Kidney capillary endothelial cell (primary cell): ENCODE results near the gene LY6G6C.

Experiments
- DNase-seq: peaks from one replicate; pipeline ENCODE4 v3.0.0-alpha.2; 2018; ENCODE audit warnings: low spot score

LY6G6C gene

DNA sequence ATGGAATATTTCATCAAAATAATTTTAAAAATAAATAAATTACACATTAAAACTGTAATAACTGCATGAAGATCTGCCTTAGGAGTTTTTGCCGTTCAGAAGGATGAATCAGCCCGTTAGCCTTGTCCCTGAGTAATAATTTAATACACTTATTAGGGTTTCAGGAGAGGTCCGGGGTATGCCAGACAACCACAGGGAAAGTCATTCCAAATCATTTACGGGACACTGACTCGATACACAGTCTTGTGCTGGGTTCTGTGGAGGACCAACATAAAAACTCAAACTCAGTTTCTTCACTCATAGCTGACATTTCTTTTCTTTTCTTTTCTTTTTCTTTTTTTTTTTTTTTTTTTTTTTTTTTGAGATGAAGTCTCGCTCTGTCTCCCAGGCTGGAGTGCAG lies 15.6 kb downstream of the LY6G6C start:
- DNase-seq = no peak

DNA sequence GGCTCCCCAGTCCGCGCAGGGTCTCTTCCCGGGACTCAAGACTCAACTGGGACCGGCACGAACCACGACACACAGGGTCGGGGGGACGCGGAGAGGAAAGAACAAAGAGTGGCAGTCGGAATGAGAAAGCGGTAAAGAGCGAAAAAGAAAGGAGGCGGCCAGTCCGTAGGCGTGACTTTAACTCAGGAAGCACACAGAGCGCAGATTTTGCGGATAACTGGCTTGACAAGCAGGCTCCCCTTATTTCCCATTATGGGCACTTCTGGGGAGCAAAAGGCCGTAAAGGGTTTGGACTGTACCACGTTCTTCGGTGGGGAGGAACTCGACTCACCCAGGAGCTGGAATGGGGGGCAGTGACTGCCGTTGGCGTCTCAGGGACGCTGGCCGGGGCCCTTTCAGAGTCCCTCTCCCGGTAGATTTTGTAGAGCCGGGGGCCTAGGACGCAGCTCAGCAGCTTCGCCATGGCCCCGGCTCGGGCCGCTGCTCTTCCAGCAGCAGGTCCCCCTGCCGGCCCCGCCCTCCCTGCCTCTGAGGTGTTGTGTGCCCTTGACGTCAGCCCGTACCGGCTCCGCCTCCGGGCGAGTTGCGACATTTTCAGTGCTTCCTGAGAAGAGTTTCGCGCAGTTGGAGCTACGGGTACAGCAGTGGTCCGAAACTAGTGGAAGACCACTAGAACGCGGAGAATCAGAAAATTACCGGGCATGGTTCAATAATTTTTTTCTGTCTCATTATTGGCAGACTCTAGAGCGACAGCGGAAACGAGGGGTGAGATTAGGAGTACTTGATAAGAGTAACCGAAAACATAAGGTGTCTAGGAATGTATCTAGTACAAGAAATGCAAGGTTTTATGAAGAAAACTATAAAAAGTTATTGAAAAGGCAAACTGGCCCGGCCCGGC lies 18.5 kb downstream of the LY6G6C start, which contains the start of gene ABHD16A:
TSS of gene ABHD16A (minus strand) at position 506 of the 898 bp plus-strand sequence. CDS start at position 463, 43 bp downstream.
- DNase-seq = peak; percentile 97

DNA sequence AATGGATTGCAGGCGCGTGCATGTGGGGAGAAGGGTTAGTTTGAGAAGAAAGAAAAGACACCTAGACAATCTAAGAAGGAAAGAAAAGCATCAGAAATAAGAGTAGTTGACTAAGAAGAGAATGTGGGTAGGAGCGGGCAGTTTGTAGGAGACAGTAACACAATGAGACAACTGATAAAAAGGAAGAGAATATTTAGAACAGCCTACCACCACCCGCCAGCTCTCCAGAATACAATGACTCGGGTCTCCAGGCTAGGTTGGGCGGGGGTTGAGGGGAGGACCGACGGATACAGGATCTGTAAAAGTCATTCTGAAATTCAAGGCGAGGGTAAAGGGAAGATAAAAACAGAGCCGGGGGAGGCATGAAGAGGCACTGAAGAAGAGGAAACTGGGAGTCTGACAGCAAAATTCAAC lies 19.1 kb downstream of the LY6G6C start:
- no peak for DNase-seq

DNA sequence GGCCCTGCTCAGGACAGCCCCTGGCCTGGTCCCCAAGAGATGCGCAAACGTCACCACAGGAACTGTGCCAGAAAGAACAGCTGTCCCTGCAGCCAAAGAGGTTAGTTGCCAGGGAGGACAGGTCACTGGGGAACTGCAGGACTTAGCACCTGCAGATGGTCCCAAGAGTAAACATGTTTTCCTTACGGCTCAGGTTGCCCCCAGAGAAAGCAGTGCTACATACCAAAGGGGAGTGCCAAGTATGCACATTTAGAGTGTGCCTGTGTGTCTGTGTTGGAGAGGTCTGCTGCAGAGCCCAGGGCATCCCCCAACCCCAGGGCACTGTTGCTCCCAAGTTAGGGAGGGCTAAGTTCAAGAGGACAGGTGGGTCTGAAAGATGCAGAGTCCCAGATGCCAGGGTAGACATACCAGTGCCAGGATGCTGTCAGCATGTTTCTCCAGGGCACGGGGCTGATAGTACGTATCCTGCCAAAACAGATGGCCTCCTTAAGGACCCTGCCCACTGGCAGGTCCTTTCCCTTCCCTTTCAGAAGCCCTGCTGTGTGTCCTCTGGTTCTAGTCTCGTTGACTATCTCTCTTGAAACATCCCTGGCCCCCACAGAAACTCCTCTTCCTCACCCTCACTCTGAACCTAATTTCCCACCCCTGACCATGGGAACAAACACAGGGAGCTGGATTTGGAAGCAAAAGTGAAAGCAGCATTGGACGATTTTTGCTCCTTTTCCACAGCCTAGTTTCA lies 19.7 kb downstream of the LY6G6C start:
- no peak for DNase-seq

DNA sequence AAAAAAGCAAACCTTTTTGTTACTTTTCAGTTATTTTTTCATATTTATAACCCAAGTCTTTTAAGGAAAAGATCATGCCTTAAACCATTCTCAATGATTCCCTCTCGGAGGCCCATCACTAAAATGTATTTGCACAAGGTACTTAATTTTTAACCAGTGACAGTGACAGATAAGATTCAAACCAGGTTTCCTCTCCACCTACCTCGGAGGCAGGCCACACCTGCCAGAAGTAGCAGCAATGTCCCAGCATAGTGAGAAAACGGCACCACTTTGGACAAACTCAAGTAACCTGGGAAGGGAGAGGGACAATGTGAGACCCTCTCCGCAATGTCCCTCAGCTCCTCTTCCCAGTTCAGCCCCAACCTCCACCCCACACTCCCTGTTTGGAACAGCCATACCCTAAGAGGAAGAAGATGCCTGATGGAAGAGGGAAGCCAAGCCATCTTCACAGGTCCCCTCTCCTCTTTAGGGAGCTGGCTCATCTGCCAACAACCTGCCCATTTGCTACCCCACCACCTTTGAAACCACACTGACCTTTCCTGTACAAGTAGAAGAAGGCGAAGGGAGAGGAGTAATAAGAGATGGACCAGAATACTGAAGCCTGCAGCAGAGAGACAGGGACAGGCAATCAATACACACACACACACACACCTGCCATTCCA lies 20.7 kb downstream of the LY6G6C start:
- DNase-seq = no peak

DNA sequence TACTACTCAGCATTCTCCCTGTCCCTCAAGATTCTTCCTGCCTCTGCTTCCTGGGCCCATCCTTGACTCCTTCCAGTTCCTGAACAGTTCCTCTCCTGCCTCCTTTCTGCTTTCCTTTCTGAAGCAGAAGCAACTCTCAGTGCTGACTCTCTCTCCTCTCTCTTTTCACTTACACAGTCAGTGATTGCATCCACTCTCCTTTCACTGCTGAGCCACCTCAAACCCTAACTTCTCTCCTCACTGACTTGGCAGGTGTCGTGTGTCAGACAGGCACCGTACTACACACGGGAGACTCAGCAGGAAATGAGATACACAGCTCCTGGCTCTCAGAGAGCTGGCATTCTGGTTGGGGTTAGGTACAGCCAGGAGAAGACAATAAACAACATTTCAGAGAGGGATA lies 24.0 kb downstream of the LY6G6C start:
- no peak for DNase-seq

DNA sequence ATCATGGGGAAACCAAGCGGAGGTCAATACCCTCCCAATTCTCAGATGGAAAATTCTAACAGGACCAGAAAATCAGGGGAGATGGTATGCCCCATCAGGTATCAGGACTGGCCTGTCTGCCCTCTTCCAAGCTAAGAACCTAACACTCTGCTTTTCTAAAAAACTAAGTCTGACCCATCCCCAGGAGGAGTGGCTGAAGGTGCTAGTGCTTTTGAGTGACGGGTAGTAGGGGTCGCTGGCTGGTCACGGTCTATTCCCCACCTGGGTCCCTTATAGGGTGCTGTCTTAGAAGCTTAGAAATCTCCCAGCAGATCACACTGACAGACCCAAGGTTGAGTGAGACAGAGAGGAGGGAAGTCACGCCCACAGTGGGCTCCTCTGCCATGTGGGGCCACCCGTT lies 28.0 kb downstream of the LY6G6C start:
- DNase-seq = no peak

DNA sequence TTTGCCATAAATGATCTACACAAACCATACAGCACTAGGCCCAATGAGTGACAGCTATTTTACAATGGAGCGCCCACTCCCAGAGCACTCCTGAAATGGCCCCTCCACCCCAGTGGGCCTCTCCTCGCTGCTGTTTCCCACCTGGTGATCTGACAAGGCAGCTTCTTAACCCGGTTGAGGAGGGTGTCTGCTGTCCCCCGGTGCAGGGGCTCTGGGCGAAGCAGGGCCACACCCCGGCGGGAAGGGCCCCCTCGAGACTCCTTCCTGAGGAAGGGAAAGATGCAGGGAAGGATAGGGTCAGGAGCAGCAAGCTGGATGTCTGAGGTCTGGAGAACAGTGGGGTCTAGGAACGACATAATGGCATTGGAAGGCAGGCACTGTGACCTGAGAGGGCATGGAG lies 28.7 kb downstream of the LY6G6C start:
- DNase-seq = no peak

DNA sequence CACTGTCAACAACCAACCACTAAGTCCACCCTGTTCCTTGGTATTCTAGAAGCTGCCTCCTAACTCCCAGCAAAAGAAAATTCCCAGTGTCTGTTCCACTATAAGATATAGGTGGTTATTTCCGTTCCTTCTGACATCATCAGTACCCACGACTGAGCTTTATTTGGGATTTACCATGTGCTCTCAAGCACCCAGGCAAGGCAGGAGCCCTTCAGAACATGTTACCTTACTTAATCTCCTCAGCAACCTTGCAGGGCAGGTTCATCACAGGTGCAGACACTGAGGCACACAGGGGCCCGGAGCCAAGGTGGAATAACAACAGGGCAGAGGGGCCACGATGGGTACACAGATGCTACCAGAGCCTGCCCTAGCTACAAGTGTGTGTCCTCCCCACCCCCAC lies 29.2 kb downstream of the LY6G6C start:
- DNase-seq = no peak

DNA sequence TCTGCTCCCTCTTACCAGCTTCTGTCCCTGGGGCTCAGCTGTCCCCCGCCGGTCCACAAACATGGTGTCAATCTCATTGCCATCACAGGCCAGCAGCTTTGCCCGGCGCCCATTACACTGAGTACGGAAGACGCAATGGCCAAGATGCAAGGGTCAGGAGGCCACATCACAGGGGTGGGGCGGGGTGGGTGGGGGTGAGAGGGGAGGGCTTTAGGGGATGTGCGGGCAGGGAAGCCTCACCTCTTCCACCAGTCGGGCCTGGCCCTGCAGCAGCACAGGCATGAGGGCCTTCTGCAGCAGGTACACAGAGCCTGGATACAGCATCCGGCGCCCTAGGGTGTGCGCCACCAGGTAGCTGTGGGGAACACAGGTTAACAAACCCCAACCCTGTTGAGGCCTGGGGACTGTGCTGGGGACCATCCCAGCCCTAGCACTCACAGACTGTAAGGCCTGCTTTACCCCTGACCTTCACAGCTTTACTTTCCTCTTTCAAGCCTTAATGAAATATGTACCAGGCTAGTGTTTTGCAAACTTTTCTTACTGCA lies 29.9 kb downstream of the LY6G6C start:
- DNase-seq = no peak

DNA sequence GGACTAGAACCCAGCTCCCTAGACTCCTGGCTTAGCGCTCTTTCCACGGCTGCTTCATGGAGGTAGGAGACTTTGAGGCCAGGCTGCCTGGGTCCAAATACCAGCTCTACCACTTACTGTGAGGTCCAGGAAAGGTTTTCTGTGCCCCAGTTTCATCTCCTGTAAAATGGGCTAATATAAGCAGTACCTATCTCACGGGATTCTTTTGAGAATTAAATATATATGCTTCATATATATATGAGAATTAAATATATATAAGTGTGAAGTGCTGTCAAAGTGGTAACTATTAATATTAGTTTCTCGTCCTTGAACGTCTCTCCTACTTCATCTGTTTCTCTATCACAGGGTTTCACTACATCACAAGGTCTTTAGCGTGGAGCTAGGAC lies 30.5 kb downstream of the LY6G6C start:
- no peak for DNase-seq

DNA sequence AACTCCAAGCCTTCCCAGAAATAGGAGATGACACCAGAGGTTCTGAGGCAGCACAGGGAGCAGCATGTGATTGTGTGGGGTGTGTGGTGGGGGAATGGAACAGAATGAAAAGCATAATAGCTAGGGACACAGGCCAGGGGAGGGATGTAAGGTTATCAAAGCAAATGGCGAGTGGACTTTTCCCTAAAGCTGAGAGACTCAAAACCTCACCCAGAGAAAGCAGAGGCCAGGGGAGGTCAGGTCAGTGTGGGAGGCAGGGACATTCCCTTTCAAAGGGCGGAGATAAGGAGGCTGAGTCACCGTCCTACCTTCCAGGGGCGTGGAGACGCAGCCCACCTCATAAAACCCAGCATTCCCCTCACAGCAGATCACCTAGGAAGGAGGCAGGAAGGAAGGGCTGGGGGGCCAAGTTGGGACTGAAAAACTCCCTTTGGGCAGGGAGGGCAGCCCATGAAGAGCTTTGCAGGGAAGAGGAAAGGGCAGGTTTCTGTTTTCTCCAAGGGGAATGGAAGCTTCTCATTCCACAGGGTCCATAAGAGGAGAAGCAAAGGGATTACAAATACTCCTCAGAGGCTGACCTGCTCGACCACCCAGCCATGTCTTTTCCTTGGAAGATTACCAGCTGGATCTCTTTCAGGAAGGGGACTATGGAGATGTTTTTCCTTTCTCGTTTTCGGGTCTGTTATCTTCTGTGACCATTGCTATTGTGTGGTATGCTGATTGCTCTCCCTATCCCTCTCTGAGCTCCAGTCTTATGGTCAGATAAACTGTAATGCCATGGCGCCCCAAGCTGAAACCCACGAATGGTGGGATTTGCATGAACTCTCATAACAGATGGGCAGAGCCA lies 31.1 kb downstream of the LY6G6C start:
- DNase-seq = no peak

DNA sequence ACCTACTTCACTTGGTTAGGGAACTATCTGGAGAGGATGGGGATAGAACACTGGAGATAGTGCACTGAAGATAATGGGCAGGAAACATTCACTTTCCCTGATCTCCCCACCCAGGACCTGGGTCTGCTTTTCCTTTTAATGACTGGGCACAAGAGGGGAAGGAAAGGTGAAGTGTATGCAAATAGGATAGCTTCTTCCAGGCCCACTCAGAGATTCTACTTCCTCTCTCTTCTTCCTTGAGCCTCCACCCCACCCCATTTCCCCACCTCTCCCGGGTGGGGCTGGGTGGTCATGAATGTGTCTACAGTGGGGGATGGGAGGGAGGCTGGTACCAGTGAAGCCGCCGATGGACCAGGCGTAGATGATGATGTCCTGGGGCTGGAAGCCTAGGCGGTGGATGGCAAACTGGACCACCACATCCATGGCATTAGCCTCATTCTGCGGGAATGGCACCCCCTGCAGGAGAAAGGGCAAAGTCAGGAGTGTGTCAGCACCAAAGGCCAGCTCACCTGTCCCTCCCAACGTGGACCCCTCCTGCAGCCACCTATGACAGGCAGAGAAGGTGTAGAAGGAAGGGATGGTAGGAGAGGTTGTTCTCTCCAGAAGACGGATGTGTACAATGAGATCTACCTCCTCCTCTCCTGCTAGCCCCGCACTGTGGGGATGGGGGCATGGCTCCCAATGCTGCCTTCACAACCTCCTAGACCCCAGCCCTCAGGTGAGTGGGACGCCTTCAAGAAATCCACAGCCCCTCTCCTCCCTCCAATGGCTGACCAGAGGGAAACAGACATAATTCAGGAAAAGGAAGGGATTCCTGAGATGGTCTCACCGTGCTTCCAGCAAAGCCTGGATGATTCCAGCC lies 32.1 kb downstream of the LY6G6C start:
- no peak for DNase-seq

DNA sequence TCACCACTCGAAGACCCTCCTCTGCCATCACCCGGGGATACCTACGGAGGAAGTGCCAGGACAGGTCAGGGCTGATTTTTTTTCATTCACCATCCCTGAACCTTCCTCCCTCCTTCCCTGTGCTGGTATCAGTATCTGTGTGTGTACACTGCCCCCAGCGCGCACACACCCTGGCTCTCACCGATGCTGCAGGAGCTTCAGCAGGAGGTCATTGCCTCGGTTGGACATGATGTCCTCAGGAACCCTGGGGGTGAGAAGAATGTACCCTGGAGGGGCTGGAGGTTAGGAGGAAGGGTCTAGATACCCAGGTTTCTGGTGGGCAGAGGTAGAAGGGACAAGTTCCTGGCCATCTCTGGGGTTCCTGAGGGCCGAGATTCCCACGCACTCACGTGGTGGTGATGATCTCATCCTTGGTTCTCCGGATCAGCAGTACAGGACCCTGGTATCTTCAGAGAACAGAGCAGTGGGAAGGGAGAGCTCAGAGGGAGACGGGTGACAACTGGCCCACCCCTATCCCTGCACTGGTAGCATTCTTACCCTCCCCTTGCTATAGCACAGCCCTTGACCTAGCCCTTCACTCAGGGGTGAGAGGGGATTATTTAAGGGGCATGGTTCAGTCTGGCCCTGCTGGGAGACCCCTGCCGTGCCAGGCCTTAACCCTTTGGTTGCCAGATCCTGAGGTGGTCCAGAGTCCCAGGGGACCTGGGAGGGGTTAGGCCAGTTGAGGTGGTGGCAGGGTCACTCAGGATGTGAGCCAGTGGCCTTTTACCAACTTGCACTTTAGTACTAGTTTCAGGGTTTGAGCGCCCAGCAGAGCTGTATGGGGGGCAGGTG lies 33.5 kb downstream of the LY6G6C start:
- no peak for DNase-seq

DNA sequence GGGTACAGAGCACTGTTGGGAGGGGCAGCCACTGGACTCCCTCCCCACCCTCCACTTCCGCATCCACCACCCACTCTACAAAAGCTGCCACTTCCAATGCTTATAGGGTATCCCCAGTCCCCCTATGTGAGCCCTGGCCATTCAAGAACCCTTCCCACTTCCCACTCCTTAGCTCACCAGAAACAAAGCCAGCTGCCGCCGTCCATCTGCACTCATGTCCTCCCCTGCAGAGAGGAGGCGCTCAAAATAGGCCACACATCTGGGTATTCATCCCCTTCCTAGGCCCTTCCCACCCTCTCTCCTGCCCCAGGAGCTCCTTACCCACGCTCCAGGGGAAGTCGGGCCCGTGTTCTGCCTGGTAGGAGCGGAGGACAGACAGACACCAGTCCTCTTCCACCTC lies 34.2 kb downstream of the LY6G6C start:
- DNase-seq = no peak

DNA sequence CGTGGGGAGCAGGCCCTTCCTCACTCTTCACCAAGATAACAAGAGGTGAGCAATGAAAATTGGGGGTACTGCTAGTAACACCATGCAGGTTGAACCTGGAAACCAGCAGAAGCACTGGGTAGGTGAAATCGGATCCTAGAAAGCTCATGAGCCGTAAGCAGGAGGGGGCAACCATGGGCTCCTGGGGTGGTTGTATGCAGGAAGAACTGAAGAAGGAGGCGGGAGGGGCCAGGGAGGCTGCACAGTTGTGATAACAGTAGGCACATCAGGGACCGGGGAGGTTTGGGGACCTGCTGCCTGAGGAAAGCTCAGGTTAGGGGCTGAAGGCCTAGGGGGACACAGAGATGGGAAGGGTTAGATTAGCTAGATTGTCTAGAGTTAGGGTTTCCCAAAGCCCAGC lies 35.1 kb downstream of the LY6G6C start:
- no peak for DNase-seq

DNA sequence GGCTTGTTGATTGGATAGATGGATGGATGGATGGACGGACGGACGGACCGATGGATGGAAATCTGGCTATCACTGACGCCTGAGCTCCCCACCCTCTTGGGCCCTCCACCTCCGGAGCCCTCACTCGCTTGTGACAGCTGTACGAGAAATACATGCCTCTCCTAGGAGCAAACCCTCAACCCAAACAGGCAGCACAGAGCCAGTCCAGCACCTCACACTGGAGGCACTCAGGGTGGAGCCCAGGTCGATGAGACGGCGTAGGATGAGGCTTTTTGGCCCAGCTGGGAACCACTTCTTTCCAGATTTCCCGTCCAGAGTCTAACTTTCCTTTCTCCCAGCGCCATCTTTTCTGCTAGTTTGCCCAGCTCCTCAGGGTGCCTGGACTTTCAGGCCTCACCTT lies 38.0 kb downstream of the LY6G6C start:
- DNase-seq = no peak

DNA sequence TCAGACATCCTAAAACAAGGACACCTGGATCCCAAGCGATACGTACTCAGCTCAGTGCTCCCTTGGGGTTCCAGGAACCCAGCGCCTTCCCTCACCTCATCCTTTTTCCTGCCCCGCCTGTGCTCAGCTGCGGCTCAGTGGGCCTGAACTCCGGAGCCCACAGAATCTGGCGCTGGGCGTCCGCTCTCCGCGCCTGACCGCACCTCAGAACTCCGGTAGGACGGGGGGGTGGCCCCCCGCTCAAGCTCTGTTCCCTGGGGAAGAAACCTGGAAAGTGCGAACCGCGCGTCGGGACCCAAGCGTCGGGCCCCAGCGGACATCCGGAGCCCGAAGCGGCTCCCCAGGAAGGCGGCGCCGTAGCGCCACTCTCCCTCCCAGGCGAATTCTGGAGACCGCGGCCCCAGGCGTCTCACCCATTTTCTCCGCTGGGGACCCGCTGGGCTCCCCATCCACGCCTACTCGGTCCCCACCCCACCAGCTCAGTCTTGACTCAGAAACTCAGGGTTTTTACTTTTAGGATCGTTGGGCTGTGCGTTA lies 40.3 kb downstream of the LY6G6C start:
- DNase-seq = peak; percentile 39
